ENCODE results near the gene MAGI1. TPM values are rescaled to one million over a fixed set of nuclear protein-coding genes. Genes with fewer than 3 reads are reported as not detected.
"Not testable (repeated sequence)": the region's sequence is repeated elsewhere in the genome, so short reads cannot be mapped to it uniquely, and the experiment has no call there.

Gene MAGI1
- total RNA-seq, 1 donor from 2014 or later, result 18.7 TPM

DNA sequence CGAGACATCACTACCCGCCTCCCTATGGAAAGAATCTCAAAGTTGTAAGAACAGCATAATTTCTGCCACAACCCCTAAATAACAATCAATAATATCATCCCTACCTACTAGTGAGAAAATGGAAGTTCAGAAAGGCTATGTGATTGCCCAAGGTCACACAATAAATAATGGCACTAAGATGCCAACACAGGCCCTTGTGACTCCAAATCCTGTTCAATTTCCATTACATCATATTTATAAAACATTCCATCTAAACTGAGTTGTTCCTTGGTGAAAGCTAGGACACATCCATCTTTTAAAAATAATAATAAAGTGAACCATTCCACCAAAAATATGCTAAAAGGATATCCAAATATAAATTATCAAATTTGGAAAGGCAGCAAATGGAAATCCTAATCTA, 144.6 kb downstream of the MAGI1 start:
- Mint-ChIP-seq H3K27me3 (ENCODE audit: low read depth) (no peaks in the 10 kb centered on the region), H3K4me3 (ENCODE audit: unreplicated experiment) (no peak overlapping the region), H3K9me3 (ENCODE audit: low read depth) (no peaks in the 10 kb centered on the region), H3K36me3 (ENCODE audit: low read depth) (no peaks in the 10 kb centered on the region), H3K27ac (ENCODE audit: unreplicated experiment) (peak overlapping the region; percentile 65), H3K4me1 (ENCODE audit: low read depth) (peaks cover 27% of the 10 kb centered on the region)
- DNase-seq (ENCODE audit: low spot score), result no peak
- TF ChIP-seq, protein P1, sequence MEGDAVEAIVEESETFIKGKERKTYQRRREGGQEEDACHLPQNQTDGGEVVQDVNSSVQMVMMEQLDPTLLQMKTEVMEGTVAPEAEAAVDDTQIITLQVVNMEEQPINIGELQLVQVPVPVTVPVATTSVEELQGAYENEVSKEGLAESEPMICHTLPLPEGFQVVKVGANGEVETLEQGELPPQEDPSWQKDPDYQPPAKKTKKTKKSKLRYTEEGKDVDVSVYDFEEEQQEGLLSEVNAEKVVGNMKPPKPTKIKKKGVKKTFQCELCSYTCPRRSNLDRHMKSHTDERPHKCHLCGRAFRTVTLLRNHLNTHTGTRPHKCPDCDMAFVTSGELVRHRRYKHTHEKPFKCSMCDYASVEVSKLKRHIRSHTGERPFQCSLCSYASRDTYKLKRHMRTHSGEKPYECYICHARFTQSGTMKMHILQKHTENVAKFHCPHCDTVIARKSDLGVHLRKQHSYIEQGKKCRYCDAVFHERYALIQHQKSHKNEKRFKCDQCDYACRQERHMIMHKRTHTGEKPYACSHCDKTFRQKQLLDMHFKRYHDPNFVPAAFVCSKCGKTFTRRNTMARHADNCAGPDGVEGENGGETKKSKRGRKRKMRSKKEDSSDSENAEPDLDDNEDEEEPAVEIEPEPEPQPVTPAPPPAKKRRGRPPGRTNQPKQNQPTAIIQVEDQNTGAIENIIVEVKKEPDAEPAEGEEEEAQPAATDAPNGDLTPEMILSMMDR (IDR thresholded peaks at IDR 0.05), result no peak

DNA sequence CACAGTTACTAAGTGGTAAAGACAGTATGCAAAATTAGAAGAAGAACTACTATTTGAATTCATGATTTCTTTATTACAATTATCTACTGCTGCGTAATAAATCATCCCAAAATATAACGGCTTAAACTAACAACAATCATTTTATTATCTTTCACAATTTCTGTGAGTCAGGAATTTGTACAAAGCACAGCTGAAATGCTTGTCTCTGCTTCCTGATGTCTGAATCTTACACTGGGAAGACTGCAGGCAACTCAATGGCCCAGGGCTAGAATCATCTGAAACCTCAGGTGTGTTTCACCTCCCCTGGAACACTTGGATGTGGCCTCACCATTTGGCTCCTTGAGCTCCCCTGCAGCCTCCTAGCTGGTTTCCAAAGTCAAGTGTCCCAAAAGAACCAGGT, 145.1 kb downstream of the MAGI1 start:
- TF ChIP-seq, protein P1 (IDR thresholded peaks at IDR 0.05), result no peak
- DNase-seq (ENCODE audit: low spot score), result no peak
- Mint-ChIP-seq H3K9me3 (ENCODE audit: low read depth) (no peaks in the 10 kb centered on the region), H3K27ac (ENCODE audit: unreplicated experiment) (peak overlapping the region; percentile 65), H3K4me1 (ENCODE audit: low read depth) (peaks cover 31% of the 10 kb centered on the region), H3K4me3 (ENCODE audit: unreplicated experiment) (no peak overlapping the region), H3K36me3 (ENCODE audit: low read depth) (no peaks in the 10 kb centered on the region), H3K27me3 (ENCODE audit: low read depth) (no peaks in the 10 kb centered on the region)

DNA sequence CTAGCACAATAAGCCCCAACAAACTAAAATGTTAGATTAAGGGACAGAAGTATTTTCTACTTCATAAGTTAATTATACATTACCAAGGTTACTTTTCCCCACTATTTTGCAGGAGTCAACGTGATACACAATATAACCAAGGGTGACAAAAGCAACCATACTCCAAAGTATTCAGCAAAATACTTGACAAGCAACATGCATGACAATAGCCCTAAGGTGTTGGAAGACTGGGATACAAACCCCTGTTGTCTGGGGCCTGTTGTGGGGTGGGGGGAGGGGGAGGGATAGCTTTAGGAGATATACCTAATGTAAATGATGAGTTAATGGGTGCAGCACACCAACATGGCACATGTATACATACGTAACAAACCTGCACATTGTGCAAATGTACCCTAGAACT, 147.2 kb downstream of the MAGI1 start:
- H3K9me3 Mint-ChIP-seq (ENCODE audit: low read depth); DNase-seq (ENCODE audit: low spot score); H3K27ac Mint-ChIP-seq (ENCODE audit: unreplicated experiment); H3K27me3 Mint-ChIP-seq (ENCODE audit: low read depth); H3K36me3 Mint-ChIP-seq (ENCODE audit: low read depth); H3K4me3 Mint-ChIP-seq (ENCODE audit: unreplicated experiment): not testable (repeated sequence)
- H3K4me1 Mint-ChIP-seq (ENCODE audit: low read depth), result peaks cover 47% of the 10 kb centered on the region

DNA sequence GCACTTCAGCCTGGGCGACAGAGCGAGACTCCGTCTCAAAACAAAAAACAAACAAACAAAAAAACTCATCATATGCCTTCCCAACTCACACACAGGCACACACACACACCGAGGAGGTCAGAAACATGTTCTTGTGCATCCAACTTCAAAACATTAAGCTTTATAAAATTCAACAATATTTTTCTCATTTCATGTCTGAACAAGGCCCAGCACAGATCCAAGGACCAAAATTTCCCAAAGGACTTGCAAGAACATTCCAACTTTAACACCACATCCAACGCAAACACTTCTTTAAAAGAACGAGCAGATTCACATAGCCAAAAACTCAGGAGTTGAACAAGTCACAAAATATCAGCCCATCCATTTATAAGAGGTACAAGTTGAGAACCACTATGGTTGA, 148.4 kb downstream of the MAGI1 start:
- TF ChIP-seq, protein P1 (IDR thresholded peaks at IDR 0.05), result no peak
- peaks cover 47% of the 10 kb centered on the region for H3K4me1 Mint-ChIP-seq (ENCODE audit: low read depth)
- H3K27ac Mint-ChIP-seq (ENCODE audit: unreplicated experiment), result peak overlapping the region; percentile 74
- H3K4me3 Mint-ChIP-seq (ENCODE audit: unreplicated experiment), result no peak overlapping the region
- DNase-seq (ENCODE audit: low spot score), result no peak
- no peaks in the 10 kb centered on the region for H3K9me3 Mint-ChIP-seq (ENCODE audit: low read depth)
- no peaks in the 10 kb centered on the region for H3K27me3 Mint-ChIP-seq (ENCODE audit: low read depth)
- H3K36me3 Mint-ChIP-seq (ENCODE audit: low read depth), result no peaks in the 10 kb centered on the region

DNA sequence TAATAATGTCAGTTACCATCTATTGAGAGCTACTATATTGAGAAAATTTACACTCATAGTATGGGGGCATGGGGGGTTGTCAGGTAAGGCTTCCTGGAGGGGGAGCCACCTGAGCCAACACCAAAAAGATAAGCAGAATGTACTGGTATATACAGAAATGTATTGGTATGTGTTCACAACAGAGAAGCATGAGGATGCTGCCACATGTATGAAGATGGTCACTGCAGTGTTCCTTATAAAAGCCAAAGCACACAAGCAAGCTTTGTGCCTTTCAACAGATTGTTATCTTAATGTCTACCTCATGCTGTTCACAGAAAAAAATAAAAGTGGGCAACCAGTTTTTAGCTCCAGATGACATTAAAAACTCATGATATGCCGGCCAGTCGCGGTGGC, 149.0 kb downstream of the MAGI1 start:
- DNase-seq (ENCODE audit: low spot score), result no peak
- H3K36me3 Mint-ChIP-seq (ENCODE audit: low read depth), result no peaks in the 10 kb centered on the region
- H3K4me3 Mint-ChIP-seq (ENCODE audit: unreplicated experiment), result no peak overlapping the region
- H3K9me3 Mint-ChIP-seq (ENCODE audit: low read depth), result no peaks in the 10 kb centered on the region
- TF ChIP-seq, protein P1 (IDR thresholded peaks at IDR 0.05), result no peak
- H3K4me1 Mint-ChIP-seq (ENCODE audit: low read depth), result peaks cover 47% of the 10 kb centered on the region
- H3K27me3 Mint-ChIP-seq (ENCODE audit: low read depth), result no peaks in the 10 kb centered on the region
- peak overlapping the region; percentile 74 for H3K27ac Mint-ChIP-seq (ENCODE audit: unreplicated experiment)

DNA sequence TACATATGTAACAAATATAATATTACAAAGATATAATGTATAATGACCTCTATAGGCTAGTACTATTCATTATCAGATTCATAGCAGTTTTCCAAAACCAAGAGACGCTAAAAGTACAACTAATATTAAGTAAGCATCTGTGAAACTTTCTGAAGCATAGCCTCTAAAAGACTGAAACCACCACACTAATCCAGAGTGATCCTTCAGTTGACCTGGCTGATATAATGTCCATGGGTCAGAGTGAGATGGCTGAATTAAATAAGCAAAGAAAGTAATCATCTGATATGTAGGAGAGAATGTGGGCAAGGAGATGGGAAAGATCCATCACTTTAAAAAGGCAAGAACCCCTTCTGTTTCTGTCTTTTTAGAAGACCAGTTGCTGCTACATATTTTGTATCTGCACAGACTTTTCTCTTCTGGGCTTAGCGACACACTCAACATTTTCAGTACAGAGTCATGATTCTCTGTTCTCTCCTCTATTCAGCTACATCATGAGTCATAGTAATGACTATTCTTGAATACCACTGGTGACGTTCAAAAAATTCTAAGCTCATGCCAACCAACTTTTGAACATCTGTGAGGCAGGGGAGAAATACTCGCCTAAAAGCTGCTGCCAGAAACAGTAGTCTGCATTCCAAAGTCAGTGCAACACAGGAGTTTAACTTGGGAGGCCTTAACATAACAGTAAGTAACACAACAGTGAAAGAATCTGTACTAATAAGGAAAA, 149.6 kb downstream of the MAGI1 start:
- TF ChIP-seq, protein P1 (IDR thresholded peaks at IDR 0.05), result no peak
- no peaks in the 10 kb centered on the region for H3K9me3 Mint-ChIP-seq (ENCODE audit: low read depth)
- H3K27ac Mint-ChIP-seq (ENCODE audit: unreplicated experiment), result peak overlapping the region; percentile 74
- H3K4me3 Mint-ChIP-seq (ENCODE audit: unreplicated experiment), result peak overlapping the region; percentile 10
- DNase-seq (ENCODE audit: low spot score), result no peak
- no peaks in the 10 kb centered on the region for H3K27me3 Mint-ChIP-seq (ENCODE audit: low read depth)
- peaks cover 45% of the 10 kb centered on the region for H3K4me1 Mint-ChIP-seq (ENCODE audit: low read depth)
- H3K36me3 Mint-ChIP-seq (ENCODE audit: low read depth), result no peaks in the 10 kb centered on the region
